ENCODE measurements around the gene FLOT1. TPM values are rescaled to one million over a fixed set of nuclear protein-coding genes. Genes with fewer than 3 reads are reported as not detected.

The FLOT1 gene
- total and polyA plus RNA-seq, 2 of the 13 experiments (the other 11 are each of a cell fraction or from before 2014, with no cell fraction given): 82.3 to 130 TPM

DNA sequence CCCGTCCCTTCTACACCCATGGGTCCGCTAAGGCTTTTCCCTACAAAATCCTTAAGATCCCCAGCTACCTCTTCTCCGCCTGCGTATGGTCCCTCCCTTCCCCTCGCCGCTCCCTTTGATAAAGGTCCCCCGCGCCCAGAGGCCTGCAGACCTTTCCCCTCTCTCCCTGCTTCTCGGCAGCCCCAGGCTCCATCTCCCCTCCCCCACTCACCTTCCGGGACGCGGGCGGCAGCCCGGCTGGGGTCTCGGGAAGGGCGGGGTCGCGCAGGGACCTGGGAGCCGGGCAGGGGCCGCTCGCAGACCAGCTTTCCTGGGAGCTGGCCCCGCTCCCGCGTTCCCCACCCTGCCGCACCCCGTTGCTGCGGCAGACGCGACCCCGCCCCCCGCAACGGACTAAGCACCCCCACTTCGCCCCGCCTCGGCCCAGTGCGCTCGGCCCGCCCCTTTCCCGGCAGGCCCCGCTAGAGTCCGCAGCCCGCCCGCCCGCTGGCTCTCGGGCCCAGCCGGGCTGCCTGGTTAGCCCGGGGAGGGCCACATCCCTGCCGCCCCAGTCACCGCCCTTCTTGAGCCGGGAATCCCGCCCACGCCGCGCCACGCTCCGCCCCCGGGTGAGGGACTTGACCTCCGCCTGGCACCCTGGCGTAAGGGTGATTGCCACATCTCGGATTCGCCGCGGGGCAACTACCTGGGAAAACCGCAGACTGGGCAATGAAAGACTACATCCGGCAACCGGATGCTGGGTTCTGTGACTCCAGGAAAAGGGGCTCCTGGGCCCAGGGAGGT is at the start of gene FLOT1 (continued):
- TF ChIP-seq RBM22 (optimal IDR thresholded peaks at IDR 0.05; ENCODE audit: low read length): peak; percentile 15
- peak; percentile 95 for TF ChIP-seq SP5 (CRISPR knock-in tag; IDR thresholded peaks at IDR 0.05; ENCODE audit: borderline replicate concordance, low read depth)
- peak; percentile 95 for TF ChIP-seq CCDC6 (CRISPR knock-in tag; IDR thresholded peaks at IDR 0.05)
- TF ChIP-seq ISL2 (CRISPR knock-in tag; IDR thresholded peaks at IDR 0.05): peak; percentile 57
- TF ChIP-seq SMAD1 (CRISPR knock-in tag; IDR thresholded peaks at IDR 0.05; ENCODE audit: borderline replicate concordance, low read depth): peak; percentile 98
- TF ChIP-seq MIER3 (CRISPR knock-in tag; IDR thresholded peaks at IDR 0.05; ENCODE audit: borderline replicate concordance): peak; percentile 88
- TF ChIP-seq ZNF746 (CRISPR knock-in tag; IDR thresholded peaks at IDR 0.05): peak; percentile 49
- TF ChIP-seq, protein P1, sequence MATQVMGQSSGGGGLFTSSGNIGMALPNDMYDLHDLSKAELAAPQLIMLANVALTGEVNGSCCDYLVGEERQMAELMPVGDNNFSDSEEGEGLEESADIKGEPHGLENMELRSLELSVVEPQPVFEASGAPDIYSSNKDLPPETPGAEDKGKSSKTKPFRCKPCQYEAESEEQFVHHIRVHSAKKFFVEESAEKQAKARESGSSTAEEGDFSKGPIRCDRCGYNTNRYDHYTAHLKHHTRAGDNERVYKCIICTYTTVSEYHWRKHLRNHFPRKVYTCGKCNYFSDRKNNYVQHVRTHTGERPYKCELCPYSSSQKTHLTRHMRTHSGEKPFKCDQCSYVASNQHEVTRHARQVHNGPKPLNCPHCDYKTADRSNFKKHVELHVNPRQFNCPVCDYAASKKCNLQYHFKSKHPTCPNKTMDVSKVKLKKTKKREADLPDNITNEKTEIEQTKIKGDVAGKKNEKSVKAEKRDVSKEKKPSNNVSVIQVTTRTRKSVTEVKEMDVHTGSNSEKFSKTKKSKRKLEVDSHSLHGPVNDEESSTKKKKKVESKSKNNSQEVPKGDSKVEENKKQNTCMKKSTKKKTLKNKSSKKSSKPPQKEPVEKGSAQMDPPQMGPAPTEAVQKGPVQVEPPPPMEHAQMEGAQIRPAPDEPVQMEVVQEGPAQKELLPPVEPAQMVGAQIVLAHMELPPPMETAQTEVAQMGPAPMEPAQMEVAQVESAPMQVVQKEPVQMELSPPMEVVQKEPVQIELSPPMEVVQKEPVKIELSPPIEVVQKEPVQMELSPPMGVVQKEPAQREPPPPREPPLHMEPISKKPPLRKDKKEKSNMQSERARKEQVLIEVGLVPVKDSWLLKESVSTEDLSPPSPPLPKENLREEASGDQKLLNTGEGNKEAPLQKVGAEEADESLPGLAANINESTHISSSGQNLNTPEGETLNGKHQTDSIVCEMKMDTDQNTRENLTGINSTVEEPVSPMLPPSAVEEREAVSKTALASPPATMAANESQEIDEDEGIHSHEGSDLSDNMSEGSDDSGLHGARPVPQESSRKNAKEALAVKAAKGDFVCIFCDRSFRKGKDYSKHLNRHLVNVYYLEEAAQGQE (IDR thresholded peaks at IDR 0.05; ENCODE audit: borderline replicate concordance in 1 of 2, low read depth in 1 of 2, low read length in 2 of 2): peak in 1 of 2 experiments; percentile 31; a peak in 1 of 4 replicates
- TF ChIP-seq USF2 (IDR thresholded peaks at IDR 0.05; ENCODE audit: low read depth, low read length): no peak
- no peak; the same call in 1 of the 2 replicates for TF ChIP-seq USF2 (CRISPR knock-in tag; IDR thresholded peaks at IDR 0.05; ENCODE audit: borderline replicate concordance)
- TF ChIP-seq, protein P2, sequence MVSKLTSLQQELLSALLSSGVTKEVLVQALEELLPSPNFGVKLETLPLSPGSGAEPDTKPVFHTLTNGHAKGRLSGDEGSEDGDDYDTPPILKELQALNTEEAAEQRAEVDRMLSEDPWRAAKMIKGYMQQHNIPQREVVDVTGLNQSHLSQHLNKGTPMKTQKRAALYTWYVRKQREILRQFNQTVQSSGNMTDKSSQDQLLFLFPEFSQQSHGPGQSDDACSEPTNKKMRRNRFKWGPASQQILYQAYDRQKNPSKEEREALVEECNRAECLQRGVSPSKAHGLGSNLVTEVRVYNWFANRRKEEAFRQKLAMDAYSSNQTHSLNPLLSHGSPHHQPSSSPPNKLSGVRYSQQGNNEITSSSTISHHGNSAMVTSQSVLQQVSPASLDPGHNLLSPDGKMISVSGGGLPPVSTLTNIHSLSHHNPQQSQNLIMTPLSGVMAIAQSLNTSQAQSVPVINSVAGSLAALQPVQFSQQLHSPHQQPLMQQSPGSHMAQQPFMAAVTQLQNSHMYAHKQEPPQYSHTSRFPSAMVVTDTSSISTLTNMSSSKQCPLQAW (CRISPR knock-in tag; IDR thresholded peaks at IDR 0.05): peak; percentile 95
- TF ChIP-seq, protein P3, sequence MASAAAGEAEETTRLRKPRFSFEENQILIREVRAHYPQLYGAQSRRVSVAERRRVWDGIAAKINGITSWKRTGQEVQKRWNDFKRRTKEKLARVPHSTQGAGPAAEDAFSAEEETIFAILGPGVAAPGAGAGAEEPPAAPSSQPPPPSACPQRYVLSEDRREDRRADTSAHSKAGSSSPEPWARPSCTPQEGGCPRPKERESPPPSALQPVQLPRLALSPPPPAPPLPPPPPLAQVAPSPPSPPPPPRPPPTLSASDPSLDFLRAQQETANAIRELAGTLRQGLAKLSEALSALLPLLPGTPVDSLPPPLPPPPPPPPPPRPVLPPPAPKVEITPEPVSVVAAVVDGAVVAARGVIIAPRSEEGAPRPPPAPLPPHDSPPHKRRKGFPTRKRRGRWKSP (CRISPR knock-in tag; IDR thresholded peaks at IDR 0.05): peak; percentile 84; the same call in 1 of the 2 replicates
- TF ChIP-seq MLXIP (CRISPR knock-in tag; IDR thresholded peaks at IDR 0.05; ENCODE audit: borderline replicate concordance): 0 out of 2 replicates have a peak, but pooled peaks have one; percentile 7
- peak; percentile 38; the same call in 1 of the 2 replicates for TF ChIP-seq ZNF644 (CRISPR knock-in tag; IDR thresholded peaks at IDR 0.05; ENCODE audit: low read depth)
- TF ChIP-seq ZSCAN30 (CRISPR knock-in tag; IDR thresholded peaks at IDR 0.05): peak; percentile 99
- TF ChIP-seq CHD4 (IDR thresholded peaks at IDR 0.05; ENCODE audit: borderline replicate concordance, low read length): no peak
- TF ChIP-seq U2AF1 (optimal IDR thresholded peaks at IDR 0.05; ENCODE audit: low read depth, low read length): no peak
